ENCODE data around the gene NFKBIE. TPM values are rescaled to one million over a fixed set of nuclear protein-coding genes. Genes with fewer than 3 reads are reported as not detected.
A peak's percentile ranks its signal among the peaks of the same experiment; 100 is the strongest.

Gene NFKBIE
- total and polyA plus RNA-seq, 9 of the 15 experiments (the other 6 are each of a cell fraction or from before 2014, with no cell fraction given): 2.1 to 16.4 (median 11.7) TPM

GRCh38 chr6:44247338-44248302 is 17.7 kb downstream of the NFKBIE start (continued):
- no peak for TF ChIP-seq GTF2F1 (IDR thresholded peaks at IDR 0.05; ENCODE audit: low read depth, low read length)
- TF ChIP-seq ZKSCAN3 (CRISPR knock-in tag; IDR thresholded peaks at IDR 0.05): no peak
- TF ChIP-seq PBX2 (CRISPR knock-in tag; IDR thresholded peaks at IDR 0.05; ENCODE audit: low read depth): no peak
- no peak for TF ChIP-seq PBX2 (tag; conservative IDR thresholded peaks at IDR 0.05; ENCODE audit: low read depth)
- TF ChIP-seq ZC3H8 (IDR thresholded peaks at IDR 0.05): no peak
- TF ChIP-seq KLF13 (tag; IDR thresholded peaks at IDR 0.05; ENCODE audit: borderline replicate concordance, low read depth): 0 out of 2 replicates have a peak, but pooled peaks have one; percentile 9
- TF ChIP-seq CREB3L1 (IDR thresholded peaks at IDR 0.05; ENCODE audit: borderline replicate concordance, low read depth): peak; percentile 39; the same call in 1 of the 2 replicates
- TF ChIP-seq PCBP1 (IDR thresholded peaks at IDR 0.05; ENCODE audit: low read depth, low read length, poor library complexity, severe bottlenecking): peak; percentile 100
- peak; percentile 30; the same call in 1 of the 2 replicates for TF ChIP-seq THAP12 (CRISPR knock-in tag; IDR thresholded peaks at IDR 0.05)
- no peak for TF ChIP-seq CBFA2T3 (IDR thresholded peaks at IDR 0.05)
- TF ChIP-seq ZNF76 (CRISPR knock-in tag; IDR thresholded peaks at IDR 0.05; ENCODE audit: borderline replicate concordance): 0 out of 2 replicates have a peak, but pooled peaks have one; percentile 31
- TF ChIP-seq GATAD2B (IDR thresholded peaks at IDR 0.05; ENCODE audit: borderline replicate concordance): peak; percentile 40; the same call in 1 of the 2 replicates
- TF ChIP-seq, protein P1, sequence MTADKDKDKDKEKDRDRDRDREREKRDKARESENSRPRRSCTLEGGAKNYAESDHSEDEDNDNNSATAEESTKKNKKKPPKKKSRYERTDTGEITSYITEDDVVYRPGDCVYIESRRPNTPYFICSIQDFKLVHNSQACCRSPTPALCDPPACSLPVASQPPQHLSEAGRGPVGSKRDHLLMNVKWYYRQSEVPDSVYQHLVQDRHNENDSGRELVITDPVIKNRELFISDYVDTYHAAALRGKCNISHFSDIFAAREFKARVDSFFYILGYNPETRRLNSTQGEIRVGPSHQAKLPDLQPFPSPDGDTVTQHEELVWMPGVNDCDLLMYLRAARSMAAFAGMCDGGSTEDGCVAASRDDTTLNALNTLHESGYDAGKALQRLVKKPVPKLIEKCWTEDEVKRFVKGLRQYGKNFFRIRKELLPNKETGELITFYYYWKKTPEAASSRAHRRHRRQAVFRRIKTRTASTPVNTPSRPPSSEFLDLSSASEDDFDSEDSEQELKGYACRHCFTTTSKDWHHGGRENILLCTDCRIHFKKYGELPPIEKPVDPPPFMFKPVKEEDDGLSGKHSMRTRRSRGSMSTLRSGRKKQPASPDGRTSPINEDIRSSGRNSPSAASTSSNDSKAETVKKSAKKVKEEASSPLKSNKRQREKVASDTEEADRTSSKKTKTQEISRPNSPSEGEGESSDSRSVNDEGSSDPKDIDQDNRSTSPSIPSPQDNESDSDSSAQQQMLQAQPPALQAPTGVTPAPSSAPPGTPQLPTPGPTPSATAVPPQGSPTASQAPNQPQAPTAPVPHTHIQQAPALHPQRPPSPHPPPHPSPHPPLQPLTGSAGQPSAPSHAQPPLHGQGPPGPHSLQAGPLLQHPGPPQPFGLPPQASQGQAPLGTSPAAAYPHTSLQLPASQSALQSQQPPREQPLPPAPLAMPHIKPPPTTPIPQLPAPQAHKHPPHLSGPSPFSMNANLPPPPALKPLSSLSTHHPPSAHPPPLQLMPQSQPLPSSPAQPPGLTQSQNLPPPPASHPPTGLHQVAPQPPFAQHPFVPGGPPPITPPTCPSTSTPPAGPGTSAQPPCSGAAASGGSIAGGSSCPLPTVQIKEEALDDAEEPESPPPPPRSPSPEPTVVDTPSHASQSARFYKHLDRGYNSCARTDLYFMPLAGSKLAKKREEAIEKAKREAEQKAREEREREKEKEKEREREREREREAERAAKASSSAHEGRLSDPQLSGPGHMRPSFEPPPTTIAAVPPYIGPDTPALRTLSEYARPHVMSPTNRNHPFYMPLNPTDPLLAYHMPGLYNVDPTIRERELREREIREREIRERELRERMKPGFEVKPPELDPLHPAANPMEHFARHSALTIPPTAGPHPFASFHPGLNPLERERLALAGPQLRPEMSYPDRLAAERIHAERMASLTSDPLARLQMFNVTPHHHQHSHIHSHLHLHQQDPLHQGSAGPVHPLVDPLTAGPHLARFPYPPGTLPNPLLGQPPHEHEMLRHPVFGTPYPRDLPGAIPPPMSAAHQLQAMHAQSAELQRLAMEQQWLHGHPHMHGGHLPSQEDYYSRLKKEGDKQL (CRISPR knock-in tag; IDR thresholded peaks at IDR 0.05; ENCODE audit: borderline replicate concordance): 0 out of 2 replicates have a peak, but pooled peaks have one; percentile 42
